ENCODE results near the gene NTMT1.

DNA sequence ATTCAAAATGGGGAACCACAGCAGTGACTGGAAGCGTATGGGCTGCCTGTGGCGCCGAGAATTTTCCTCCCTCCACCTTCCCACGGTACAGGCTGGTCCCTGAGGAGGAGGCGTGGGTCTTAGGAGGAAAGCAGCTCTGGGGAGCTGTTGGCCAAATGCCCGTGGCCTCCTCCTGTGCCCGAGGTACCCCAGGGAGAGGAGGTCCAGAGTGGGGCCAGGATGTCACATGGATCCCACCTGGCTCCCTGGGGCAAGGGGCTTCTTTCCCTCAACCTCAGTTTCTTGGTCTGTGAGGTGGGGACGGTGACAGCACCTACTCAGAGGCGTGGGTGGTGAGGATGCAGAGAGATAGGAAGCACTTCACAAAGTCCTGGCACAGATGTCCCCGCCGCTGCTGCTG is 56.0 kb downstream of the NTMT1 start:
- no peak for TF ChIP-seq GATA2 (IDR thresholded peaks at IDR 0.05; ENCODE audit: low read depth, low read length)
- TF ChIP-seq GATA3 (IDR thresholded peaks at IDR 0.05; ENCODE audit: low read depth, low read length), result no peak

All from SH-SY5Y (cell line).